Neural progenitor cell (in vitro differentiated cells): Measurements from ENCODE around the gene NABP1.

Source experiments
- EZH2 ChIP-seq: fragments of 200-600 bp; sonication (generic); IDR thresholded peaks from 2 replicates; pipeline ENCODE4 v1.6.1; 2017; ENCODE audit warnings: antibody characterized with exemption, mild to moderate bottlenecking, moderate library complexity
- EZH2phosphoT487 ChIP-seq: fragments of 200-600 bp; sonication (generic); IDR thresholded peaks from 2 replicates; pipeline ENCODE4 v1.6.1; 2017; ENCODE audit warnings: antibody characterized with exemption
- TF ChIP-seq, protein P1 (sequence below): fragments of 200-600 bp; sonication (generic); IDR thresholded peaks from 2 replicates; pipeline ENCODE4 v1.5.1; 2017; ENCODE audit warnings: antibody characterized with exemption, mild to moderate bottlenecking

DNA sequence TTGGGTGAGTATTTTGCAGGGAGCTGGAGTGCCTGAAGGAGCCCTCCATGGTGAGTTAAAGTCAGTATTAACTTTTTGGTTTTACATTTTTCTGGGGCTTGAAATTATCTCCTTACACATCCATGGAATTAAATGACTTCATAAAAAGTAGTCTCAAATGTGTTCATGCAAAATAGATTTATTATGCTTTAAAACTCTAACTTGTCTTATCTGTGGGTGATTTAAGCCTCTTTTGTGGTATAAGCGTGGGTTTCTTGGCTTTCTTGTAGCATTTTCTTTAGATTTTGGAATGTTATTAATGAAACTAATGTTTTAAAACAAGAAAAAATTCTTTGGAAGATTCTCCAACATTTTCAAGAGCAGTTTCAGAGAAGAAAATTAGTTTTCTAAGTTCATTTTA, 27.8 kb downstream of the NABP1 start:
- TF ChIP-seq, protein P1, sequence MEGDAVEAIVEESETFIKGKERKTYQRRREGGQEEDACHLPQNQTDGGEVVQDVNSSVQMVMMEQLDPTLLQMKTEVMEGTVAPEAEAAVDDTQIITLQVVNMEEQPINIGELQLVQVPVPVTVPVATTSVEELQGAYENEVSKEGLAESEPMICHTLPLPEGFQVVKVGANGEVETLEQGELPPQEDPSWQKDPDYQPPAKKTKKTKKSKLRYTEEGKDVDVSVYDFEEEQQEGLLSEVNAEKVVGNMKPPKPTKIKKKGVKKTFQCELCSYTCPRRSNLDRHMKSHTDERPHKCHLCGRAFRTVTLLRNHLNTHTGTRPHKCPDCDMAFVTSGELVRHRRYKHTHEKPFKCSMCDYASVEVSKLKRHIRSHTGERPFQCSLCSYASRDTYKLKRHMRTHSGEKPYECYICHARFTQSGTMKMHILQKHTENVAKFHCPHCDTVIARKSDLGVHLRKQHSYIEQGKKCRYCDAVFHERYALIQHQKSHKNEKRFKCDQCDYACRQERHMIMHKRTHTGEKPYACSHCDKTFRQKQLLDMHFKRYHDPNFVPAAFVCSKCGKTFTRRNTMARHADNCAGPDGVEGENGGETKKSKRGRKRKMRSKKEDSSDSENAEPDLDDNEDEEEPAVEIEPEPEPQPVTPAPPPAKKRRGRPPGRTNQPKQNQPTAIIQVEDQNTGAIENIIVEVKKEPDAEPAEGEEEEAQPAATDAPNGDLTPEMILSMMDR: no peak
- no peak for TF ChIP-seq EZH2
- TF ChIP-seq EZH2phosphoT487: no peak
